ENCODE measurements around the gene ADARB2.

The ADARB2 gene

DNA sequence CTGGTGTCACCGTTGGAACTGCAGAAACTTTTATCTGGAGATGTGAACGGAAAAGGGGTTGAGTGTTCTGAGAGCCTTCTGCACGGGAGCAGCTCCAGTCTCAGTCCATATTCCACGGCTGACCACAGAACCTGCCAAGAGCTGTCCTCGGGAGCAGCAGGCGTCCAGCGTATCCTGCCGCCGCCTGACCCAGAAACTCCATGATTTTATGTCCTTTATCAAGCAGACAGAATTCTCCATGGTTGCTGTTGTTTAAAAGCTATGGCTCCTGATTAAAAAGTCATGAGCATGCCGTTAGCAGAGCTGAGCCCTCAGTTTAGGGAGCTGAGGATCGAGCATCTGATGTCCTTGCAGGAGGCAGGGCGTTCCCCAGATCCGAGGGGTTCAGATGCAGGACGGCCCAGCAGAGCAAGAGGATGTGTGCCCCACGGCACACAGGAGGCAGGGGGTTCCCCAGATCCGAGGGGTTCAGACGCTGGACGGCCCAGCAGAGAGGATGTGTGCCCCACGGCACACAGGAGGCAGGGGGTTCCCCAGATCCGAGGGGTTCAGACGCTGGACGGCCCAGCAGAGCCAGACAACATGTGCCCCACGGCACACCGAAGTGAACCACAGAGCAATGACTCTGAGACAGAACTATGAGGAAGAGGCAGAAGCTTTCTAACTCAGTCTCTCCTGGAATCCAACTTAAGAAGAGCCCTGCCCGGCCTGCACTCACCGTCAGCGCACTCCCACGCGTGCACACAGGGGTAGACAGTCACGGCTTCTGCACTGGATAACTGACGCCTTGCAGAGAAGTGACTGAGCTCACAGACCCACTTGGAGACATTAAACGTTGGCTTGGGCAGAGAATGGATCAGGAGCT lies 584.7 kb downstream of the ADARB2 start:
- no peak for TF ChIP-seq CTCF (IDR thresholded peaks at IDR 0.05; ENCODE audit: low read depth, low read length)
- DNase-seq (ENCODE audit: extremely low read depth, low read depth) = no peak

- TF ChIP-seq CTCF (IDR thresholded peaks at IDR 0.05; ENCODE audit: low read depth, low read length) = no peak
These were observed 586.0 kb downstream of the ADARB2 start for GRCh38 chr10:1151076-1152033.

GRCh38 chr10:1150638-1150955 lies 586.7 kb downstream of the ADARB2 start:
- no peak for TF ChIP-seq CTCF (IDR thresholded peaks at IDR 0.05; ENCODE audit: low read depth, low read length)
- DNase-seq (ENCODE audit: extremely low read depth, low read depth) = no peak

More at GRCh38 chr10:1151076-1152033, 586.0 kb downstream of the ADARB2 start:
- no peak for DNase-seq (ENCODE audit: extremely low read depth, low read depth)

- no peak for TF ChIP-seq CTCF (IDR thresholded peaks at IDR 0.05; ENCODE audit: low read depth, low read length)
These were observed 587.3 kb downstream of the ADARB2 start for GRCh38 chr10:1149793-1150637.

GRCh38 chr10:1148855-1149605 lies 588.3 kb downstream of the ADARB2 start:
- DNase-seq (ENCODE audit: extremely low read depth, low read depth) = no peak
- TF ChIP-seq CTCF (IDR thresholded peaks at IDR 0.05; ENCODE audit: low read depth, low read length) = no peak

More at GRCh38 chr10:1149793-1150637, 587.3 kb downstream of the ADARB2 start:
- no peak for DNase-seq (ENCODE audit: extremely low read depth, low read depth)

DNA sequence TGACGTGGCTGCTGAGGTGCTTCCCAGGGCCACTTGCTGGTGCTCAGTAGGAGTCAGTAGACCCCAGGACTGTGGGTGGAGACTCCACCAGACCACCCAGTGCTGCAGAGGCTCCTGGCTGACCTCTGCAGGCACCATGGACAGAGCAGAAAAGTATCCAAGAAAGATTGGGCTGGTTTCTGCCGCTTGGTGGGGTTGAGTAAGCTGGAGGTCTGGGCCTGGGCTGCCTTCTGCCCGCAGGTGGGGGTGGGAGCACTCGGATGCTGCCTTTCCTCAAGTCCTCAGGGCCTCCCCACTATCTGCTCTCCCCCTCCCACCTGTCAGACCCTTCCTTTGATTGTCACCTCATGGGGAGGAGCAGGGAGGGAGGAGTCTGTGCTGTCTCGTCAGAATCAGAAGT lies 589.5 kb downstream of the ADARB2 start:
- no peak for DNase-seq (ENCODE audit: extremely low read depth, low read depth)
- TF ChIP-seq CTCF (IDR thresholded peaks at IDR 0.05; ENCODE audit: low read depth, low read length) = no peak
